ENCODE measurements around the gene NUP210L.
A peak's percentile ranks its signal among the peaks of the same experiment; 100 is the strongest.

Gene NUP210L

GRCh38 chr1:154154534-154155191 is at the start of gene NUP210L:
Gene NUP210L, minus strand, starts transcription at chr1:154155073.
- DNase-seq, result peak in 8 of 56 donors; percentile 26 to 80 (median 69)

GRCh38 chr1:154199563-154199879 is 44.6 kb upstream of the NUP210L start:
- no peak for DNase-seq

DNA sequence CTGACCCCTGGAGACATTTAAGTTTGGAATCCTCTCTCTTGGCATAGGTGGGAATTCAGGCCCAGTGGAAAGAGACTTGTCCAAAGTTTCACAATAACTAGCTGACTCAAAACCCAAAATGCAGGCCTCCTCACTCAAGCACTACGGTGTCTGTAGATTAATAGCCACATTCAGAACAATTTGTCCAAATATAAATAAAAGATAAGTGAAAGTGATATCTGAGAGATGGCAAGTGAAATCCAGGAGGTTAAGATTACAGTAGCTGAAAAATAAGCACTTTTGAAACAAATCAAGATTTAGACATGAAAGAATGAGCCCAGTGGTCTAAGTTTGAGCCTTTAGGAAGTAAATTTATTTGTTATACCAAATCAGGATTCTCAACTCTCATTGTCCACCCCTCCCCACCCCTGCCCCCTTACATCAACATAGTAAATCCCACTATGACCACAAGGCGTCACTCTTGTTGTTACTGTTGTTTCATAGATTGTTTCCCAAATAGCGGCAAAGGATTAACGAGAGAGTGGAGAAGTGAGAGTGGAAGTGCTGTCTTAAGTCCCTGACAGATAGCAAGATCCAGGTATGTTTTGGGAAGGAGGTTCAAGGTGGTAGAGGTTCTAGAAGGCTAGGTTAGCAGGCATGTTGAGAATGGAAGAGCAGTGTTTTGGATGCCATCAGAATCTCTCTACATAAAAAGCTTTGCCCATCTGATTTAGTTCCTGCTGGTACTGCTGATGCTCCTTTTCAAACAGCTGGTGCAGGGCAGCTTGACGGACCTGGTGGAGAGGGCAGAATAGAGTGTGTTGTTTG is 44.1 kb upstream of the NUP210L start:
- DNase-seq, result peak in 7 of 56 donors; percentile 6 to 54 (median 26)

- no peak for DNase-seq
These were observed 38.9 kb upstream of the NUP210L start for GRCh38 chr1:154193821-154194220.

GRCh38 chr1:154192476-154192875 is 37.6 kb upstream of the NUP210L start:
- no peak for DNase-seq

DNA sequence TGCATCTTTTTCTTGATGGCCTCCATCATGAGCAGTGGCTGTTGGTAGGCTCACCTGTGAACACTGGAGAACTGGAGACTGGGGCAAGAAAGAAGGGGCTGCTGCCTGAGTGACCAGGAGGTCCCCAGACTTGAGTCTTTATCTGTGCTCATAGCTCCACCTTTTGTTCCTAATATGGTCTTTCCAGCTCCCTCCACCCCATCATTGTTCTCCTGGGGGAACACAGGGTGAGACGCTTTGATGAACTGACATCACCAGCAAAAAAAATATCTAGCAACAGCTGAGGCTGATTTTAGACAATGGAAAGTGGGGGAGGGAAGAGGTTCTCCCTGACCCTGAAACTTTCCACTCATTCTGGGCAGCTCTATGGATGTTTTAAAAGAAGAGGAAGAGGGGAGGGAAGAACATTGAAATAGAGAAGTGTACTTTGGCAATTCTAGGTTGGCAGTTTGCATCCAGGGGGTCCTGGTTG is 37.2 kb upstream of the NUP210L start, which contains the start of gene TPM3:
TPM3 (minus strand) TSS at position 111 of the 472 bp plus-strand sequence; CDS start at position 29, 82 bp downstream.
- DNase-seq, result no peak

DNA sequence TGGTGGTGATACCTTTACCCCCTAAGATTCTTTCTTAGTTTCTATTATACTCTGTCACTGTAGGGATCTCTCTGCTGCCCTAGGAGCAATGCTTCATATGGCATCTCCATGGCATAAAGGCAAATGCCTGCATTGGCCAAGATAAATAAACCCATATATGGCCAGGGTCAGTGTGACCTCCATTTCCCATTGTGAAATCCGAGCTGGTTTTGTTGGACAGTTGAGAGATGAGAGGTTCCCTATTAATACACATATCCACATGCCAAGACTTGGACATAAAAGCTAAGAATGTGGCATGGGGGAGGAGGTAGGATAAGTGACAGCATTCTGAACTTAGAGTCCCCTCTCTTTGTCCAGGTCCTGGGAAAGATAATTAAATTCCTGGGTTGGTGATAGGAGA is 35.7 kb upstream of the NUP210L start:
- DNase-seq, result no peak

DNA sequence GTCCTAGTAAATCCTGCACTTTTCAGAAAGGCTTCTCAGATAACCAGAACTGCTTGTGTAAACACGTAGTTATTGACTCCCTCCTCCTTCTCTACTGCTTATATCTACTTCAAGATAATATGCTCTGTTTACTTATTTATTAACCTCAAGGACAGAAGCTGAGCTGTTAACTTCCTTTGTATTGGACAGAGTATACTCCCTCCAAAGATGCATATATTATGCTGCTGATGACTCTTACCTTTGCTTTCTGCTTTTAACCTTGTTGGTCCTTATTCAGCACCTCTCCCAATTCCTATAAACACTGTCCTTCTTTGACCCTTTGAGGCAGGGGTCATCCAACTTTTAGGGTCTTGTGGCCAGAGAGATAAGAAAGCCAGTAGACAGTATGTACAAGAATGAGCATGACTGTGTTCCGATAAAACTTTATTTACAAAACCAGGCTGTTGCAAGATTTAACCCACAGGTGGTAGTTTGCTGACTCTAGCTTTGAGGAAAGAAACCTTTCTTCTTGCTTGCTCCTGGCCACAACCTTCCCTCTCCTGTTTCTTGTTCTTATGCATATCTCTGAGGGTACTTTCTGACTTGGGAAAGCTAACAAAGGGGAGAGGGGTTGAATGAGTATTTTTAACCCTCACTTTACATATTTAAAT is 32.1 kb upstream of the NUP210L start:
- DNase-seq, result no peak

DNA sequence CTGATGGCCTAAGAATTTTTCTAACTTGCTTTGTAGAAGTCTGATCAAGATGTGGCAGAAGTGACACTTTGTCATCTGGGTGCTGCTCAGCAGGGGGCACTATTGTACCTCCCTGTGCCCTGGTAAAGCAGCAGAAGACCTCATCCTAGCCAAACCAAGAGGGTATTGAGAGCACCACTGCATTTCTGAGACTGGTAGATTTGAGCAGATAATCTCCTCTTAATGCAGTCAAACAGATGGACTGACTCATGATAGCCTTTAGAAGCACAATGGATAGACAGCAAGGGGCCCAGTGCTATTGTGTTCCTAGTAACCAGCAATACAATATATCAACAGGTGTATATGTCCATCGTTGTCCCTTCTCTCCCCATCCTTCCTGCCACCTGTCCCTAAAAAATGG is 31.3 kb upstream of the NUP210L start:
- peak in 3 of 56 donors; percentile 5 to 30 (median 26) for DNase-seq

GRCh38 chr1:154183046-154183915 is 28.4 kb upstream of the NUP210L start:
- peak; percentile 53 to 96 (median 90) for DNase-seq

GRCh38 chr1:154182344-154183045 is 27.6 kb upstream of the NUP210L start:
- DNase-seq, result peak in 43 of 56 donors; percentile 8 to 75 (median 42)

DNA sequence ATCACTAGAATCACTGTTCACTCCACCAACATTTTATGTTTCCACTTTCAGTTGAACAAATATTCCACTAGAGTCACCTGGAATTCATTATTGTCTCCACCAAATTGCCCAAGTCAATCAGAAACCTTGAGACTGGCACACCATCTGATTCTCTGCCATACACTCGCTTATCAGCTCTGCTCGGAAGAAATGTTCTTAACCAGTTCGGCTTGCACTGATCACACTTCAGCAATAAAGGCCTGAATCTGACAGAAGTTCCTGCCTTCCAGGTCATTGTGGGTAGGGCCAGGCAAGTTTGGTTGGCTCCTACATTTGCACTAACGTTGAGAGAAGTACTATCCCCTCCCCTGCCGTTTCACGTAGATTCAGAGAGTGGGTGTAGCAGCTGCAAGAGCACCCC is 27.1 kb upstream of the NUP210L start:
- DNase-seq, result peak in 1 of 56 donors; percentile 36

GRCh38 chr1:154179946-154180687 is 25.2 kb upstream of the NUP210L start:
- DNase-seq, result no peak

- DNase-seq, result no peak
These were observed 24.3 kb upstream of the NUP210L start for GRCh38 chr1:154178911-154179811.

DNA sequence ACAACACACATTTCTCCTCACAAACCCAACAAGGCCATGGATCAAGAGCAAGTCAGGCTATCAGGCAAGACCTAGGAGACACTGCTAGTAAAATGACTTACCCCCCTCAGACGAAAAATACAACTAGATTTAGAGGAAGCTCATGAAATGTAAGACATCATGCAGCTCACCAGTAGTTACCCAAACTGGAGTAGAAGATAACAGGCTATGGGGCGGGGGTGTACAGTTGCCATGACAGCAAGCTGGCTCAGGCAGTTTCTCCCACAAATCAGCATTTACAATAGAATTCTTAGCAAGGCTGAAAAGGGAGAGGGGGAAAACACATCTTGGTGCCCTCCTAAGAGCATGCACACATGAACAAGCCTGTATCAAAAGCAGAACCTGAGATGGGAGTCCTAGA is 23.1 kb upstream of the NUP210L start:
- DNase-seq, result peak in 22 of 56 donors; percentile 3 to 65 (median 22)

- peak in 3 of 56 donors; percentile 2 to 28 (median 4) for DNase-seq
These were observed 21.5 kb upstream of the NUP210L start for GRCh38 chr1:154176337-154176736.

DNA sequence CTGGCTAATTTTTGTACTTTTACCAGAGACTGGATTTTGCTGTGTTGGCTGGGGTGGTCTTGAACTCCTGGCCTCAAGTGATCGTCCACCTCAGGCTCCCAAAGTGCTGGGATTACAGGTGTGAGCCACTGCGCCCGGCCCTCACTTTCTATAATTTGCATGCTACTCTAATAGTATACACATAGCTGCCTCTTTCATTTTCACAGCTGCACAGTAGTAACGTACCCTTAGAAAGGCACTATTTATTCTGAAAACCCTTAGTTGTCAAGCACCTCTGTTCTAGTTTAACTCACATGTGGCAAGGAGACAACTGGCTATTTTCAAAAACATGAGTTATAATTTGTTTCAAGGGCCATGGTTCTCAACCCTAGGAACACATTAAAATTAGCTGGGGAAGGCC is 19.8 kb upstream of the NUP210L start:
- no peak for DNase-seq

DNA sequence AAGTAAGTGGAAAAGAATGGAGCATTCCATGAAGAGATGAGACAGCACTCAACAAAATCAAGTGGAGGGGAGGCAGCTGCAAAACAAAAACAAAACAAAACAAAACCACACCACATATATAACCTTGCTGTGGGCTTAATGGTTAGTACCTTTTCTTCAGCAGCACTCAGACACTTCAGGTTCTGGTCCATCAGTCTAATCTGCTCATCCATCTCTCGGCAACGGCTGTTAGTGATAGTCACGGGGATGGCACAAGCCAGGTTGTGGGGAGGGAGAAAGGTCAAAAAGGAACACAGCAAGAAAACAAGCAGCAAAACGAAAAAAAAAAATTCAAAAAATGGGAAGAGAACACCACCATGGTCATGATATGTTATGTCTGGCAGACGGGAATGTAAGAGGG is 17.0 kb upstream of the NUP210L start:
- no peak for DNase-seq

DNA sequence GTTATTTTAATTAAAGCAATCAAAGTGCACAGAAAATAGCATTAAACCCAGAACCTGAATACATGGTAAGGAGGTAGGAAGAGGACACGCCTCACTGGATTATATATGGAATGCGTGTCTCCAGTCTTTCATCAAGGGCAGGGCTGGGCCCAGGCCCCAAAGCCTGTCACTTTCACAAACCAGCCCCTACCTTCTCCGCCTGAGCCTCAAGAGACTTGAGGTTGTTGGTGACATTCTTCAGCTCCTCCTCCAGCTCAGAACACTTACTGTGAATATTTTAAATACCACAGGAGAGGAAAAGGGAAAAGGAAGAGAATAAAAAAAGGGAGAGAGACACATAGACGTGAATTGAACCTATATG is 16.3 kb upstream of the NUP210L start:
- DNase-seq, result no peak
